ENCODE measurements around the gene PWWP2A. TPM values are rescaled to one million over a fixed set of nuclear protein-coding genes. Genes with fewer than 3 reads are reported as not detected.
"Not testable (repeated sequence)": the region's sequence is repeated elsewhere in the genome, so short reads cannot be mapped to it uniquely, and the experiment has no call there.

PWWP2A gene
- polyA plus RNA-seq (ENCODE audit: insufficient read depth in 1 of 5, insufficient read length in 5 of 5, low replicate concordance in 1 of 5), result 10 to 100 TPM; 28.8 to 39.9 (median 37.2) TPM
- long read RNA-seq, donor 1, transcript PWWP2A-201 (2 exons, 3,346 nt), result major isoform, 9 of 317 reads
- long read RNA-seq, donor 1, transcript PWWP2A-205 (3 exons, 1,819 nt), result minor isoform, 5 of 317 reads
- long read RNA-seq, donor 1, partial matches to known transcripts, result 270 of 317 reads
- long read RNA-seq, donor 1, other reads (novel, unspliced or antisense), result 30 of 317 reads
- long read RNA-seq, donor 2, partial matches to known transcripts, result 0 of 9 reads
- long read RNA-seq, donor 2, other reads (novel, unspliced or antisense), result 0 of 9 reads
- long read RNA-seq, donor 3, transcript PWWP2A-201 (2 exons, 3,346 nt), result major isoform, 5 of 8 reads
- long read RNA-seq, donor 3, partial matches to known transcripts, result 0 of 8 reads
- long read RNA-seq, donor 3, other reads (novel, unspliced or antisense), result 0 of 8 reads
- long read RNA-seq, donor 4, transcript PWWP2A-201 (2 exons, 3,346 nt), result major isoform, 9 of 12 reads
- long read RNA-seq, donor 4, partial matches to known transcripts, result 0 of 12 reads
- long read RNA-seq, donor 4, other reads (novel, unspliced or antisense), result 0 of 12 reads
- long read RNA-seq, donor 5, transcript PWWP2A-201 (2 exons, 3,346 nt), result major isoform, 15 of 392 reads
- long read RNA-seq, donor 5, partial matches to known transcripts, result 295 of 392 reads
- long read RNA-seq, donor 5, other reads (novel, unspliced or antisense), result 78 of 392 reads
- long read RNA-seq, donor 6, transcript PWWP2A-201 (2 exons, 3,346 nt), result major isoform, 10 of 13 reads
- long read RNA-seq, donor 6, partial matches to known transcripts, result 0 of 13 reads
- long read RNA-seq, donor 6, other reads (novel, unspliced or antisense), result 0 of 13 reads
- long read RNA-seq, donor 7, transcript PWWP2A-201 (2 exons, 3,346 nt), result major isoform, 10 of 218 reads
- long read RNA-seq, donor 7, partial matches to known transcripts, result 184 of 218 reads
- long read RNA-seq, donor 7, other reads (novel, unspliced or antisense), result 18 of 218 reads
- long read RNA-seq, donor 8, transcript PWWP2A-201 (2 exons, 3,346 nt), result major isoform, 6 of 6 reads
- long read RNA-seq, donor 8, partial matches to known transcripts, result 0 of 6 reads
- long read RNA-seq, donor 8, other reads (novel, unspliced or antisense), result 0 of 6 reads

- DNase-seq, result peak; percentile 99 to 100
Measured at GRCh38 chr5:160119142-160119904, at the start of gene PWWP2A. Gene PWWP2A, minus strand, starts transcription at chr5:160119450. Its CDS starts 62 bp downstream, at chr5:160119388.

GRCh38 chr5:160167624-160168165 is 48.4 kb upstream of the PWWP2A start:
- no peak for DNase-seq

GRCh38 chr5:160166973-160167623 is 47.8 kb upstream of the PWWP2A start:
- no peak for DNase-seq

GRCh38 chr5:160166069-160166972 is 47.1 kb upstream of the PWWP2A start:
- no peak for DNase-seq

GRCh38 chr5:160165137-160166068 is 46.2 kb upstream of the PWWP2A start:
- peak; percentile 78 for DNase-seq

GRCh38 chr5:160162910-160163309 is 43.7 kb upstream of the PWWP2A start:
- no peak for DNase-seq

GRCh38 chr5:160161626-160162025 is 42.4 kb upstream of the PWWP2A start:
- DNase-seq, result no peak

- DNase-seq, result not testable (repeated sequence)
Measured at GRCh38 chr5:160160875-160161274, 41.6 kb upstream of the PWWP2A start.

GRCh38 chr5:160159991-160160792 is 40.9 kb upstream of the PWWP2A start:
- no peak for DNase-seq

- DNase-seq, result no peak
Measured at GRCh38 chr5:160158087-160158486, 38.8 kb upstream of the PWWP2A start.

- DNase-seq, result no peak
Measured at GRCh38 chr5:160155017-160155750, 35.9 kb upstream of the PWWP2A start.

- no peak for DNase-seq
Measured at GRCh38 chr5:160152901-160153300, 33.7 kb upstream of the PWWP2A start.

- no peak for DNase-seq
Measured at GRCh38 chr5:160152287-160152686, 33.0 kb upstream of the PWWP2A start.

GRCh38 chr5:160151017-160151416 is 31.8 kb upstream of the PWWP2A start:
- DNase-seq, result no peak

- DNase-seq, result no peak
Measured at GRCh38 chr5:160150381-160150780, 31.1 kb upstream of the PWWP2A start.

GRCh38 chr5:160144436-160144835 is 25.2 kb upstream of the PWWP2A start:
- not testable (repeated sequence) for DNase-seq
